Measurements from ENCODE around the gene C4orf50.

- TF ChIP-seq CBX5 (IDR thresholded peaks at IDR 0.05; ENCODE audit: low read depth) (no peak), CTCF (IDR thresholded peaks at IDR 0.05 in 2 of 3, conservative IDR thresholded peaks at IDR 0.05 in 1 of 3; ENCODE audit: control insufficient read depth in 2 of 3, extremely low read depth in 1 of 3, insufficient read depth in 1 of 3, low read depth in 3 of 3, low read length in 3 of 3) (no peak), CREB1 (IDR thresholded peaks at IDR 0.05; ENCODE audit: low read depth) (no peak), ZNF24 (IDR thresholded peaks at IDR 0.05) (no peak), POLR2A (IDR thresholded peaks at IDR 0.05; ENCODE audit: low read depth, low read length) (no peak), RCOR1 (conservative IDR thresholded peaks at IDR 0.05; ENCODE audit: low read depth, low read length) (no peak), MYC (IDR thresholded peaks at IDR 0.05; ENCODE audit: insufficient read depth, insufficient read length, insufficient replicate concordance, low read length, severe bottlenecking) (no peak), FOS (IDR thresholded peaks at IDR 0.05; ENCODE audit: borderline replicate concordance, extremely low read depth, insufficient read length) (no peak), BHLHE40 (IDR thresholded peaks at IDR 0.05; ENCODE audit: borderline replicate concordance in 1 of 2, low read depth in 2 of 2, low read length in 1 of 2) (no peak), SRF (IDR thresholded peaks at IDR 0.05; ENCODE audit: low read depth in 2 of 2, low read length in 2 of 2) (no peak)
- TF ChIP-seq, protein P1, sequence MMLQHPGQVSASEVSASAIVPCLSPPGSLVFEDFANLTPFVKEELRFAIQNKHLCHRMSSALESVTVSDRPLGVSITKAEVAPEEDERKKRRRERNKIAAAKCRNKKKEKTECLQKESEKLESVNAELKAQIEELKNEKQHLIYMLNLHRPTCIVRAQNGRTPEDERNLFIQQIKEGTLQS (IDR thresholded peaks at IDR 0.05; ENCODE audit: borderline replicate concordance, extremely low read depth, low read depth, low read length) = no peak
Measured at GRCh38 chr4:6027392-6027791, 9.2 kb upstream of the C4orf50 start.

All from GM12878 (cell line).